Measurements from ENCODE around the gene ZDHHC12.

Gene ZDHHC12

DNA sequence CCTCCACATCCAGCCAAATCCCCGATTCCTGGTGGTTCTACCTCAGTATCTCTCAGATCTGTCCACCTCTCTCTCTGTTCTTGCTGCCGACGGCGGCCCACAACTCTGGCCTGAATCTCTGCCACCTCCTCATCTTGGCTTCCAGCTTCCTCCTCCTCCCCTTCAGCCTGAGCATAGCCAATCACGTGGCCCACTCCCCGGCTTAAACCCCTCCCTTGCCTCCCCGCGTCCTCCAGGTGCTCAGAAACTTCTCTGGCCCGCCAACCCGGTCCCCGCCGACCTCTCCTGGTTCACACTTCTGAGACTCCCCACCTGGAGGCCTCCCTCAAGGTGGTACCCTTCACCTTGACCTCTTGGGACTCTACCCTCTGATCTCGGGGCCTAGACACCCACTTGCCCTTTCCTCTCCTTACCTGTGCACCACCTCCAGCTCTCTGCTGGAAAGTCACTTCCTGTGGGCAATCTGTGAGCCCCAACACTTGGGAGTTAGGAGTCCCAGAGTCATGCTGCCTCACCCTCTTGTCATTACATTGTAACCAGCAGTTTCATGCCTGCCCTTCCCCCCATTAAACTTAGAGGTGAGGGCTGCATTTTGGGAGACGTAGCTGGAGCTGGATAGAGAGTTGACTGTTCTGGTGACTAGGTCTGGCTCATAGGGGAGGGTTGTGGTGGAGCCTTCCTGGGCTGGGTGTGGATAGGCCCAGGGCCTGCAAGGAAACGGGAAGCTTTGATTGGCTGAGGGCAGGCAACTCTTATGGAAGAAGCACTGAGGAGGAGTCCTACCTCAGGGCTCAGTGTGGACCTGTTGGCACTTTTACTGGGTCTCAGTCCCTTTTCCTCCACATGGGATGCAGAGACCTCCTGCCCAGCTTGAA lies 39.4 kb downstream of the ZDHHC12 start:
- DNase-seq, result peak; percentile 78

DNA sequence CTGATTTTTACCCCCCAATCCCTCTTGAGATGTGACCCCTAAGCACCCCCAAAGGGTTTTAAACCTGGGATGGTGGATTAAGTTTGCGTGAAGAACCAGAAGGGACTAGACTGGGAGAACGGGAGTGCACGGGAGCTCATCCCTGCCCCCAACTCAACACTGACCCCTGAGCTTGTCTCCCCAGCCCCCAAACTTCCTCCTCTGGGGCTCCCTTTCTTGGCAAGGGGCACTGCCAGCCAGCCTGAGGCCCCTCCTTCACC lies 39.9 kb downstream of the ZDHHC12 start:
- no peak for DNase-seq

DNA sequence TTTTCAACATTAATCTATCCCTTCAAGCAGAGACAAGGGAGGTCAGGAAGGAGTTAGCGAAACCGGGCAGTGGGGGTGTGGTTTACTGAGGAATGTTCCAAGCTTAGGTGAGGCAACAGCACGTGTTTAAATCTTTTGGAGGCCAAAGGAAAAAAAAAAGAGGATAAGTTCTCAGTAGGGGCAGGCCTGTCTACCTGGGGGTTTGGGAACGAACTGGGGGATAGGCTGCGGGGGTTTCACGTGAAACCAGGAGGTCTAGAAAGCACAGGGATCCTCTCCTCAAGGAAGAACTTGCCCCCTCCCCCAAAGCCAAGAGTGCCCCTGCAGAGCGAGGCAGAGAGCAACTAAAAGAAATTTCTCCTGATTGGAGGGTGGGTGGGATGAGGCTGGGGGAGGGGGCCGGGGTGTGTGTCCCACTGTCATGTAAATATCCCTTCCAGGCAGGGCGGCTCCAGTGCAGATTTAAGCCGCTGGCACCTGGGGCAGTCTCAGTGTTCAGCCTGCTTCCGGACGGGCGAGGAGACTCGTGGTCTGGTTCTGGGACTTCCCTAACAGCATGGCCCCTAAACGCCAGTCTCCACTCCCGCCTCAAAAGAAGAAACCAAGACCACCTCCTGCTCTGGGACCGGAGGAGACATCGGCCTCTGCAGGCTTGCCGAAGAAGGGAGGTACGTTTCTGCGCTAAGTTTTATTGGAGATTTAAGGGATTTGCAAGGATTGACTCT lies 40.4 kb downstream of the ZDHHC12 start:
- DNase-seq, result no peak

DNA sequence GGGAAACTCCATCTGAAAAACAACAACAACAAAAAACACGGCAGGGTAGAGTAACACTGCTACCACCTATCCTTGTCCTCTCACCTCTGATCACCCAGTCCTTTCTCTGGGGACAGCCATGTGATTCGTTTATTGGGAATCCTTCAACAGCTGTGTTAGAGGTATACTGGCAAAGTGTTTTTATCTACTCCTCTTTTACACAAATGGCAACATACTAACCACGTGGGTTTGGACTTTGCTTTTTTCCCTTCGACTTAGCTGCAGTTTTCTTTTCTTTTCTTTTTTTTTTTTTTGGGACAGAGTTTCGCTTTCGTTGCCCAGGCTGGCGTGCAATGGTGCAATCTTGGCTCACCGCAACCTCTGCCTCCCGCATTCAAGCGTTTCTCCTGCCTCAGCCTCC lies 46.1 kb downstream of the ZDHHC12 start:
- no peak for DNase-seq

DNA sequence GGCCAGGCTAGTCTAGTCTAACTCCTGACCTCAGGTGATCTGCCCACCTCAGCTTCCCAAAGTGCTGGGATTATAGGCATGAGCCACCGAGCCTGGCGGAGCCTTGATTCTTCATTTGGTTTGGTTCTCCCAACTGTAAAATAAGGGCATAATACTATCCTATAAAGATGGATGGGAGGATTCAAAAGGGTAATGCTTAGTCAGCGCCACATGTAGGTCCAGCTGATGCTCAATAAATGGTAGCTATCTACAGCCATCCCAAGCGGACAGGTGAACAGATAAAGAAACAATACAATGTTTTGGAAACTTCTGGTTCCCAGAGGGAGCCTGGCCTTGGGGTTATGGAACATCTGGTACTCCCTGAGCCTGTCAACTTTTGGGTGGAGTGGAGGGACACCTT lies 48.5 kb downstream of the ZDHHC12 start:
- DNase-seq, result no peak
